NCI-H128 (cell line): ENCODE data around the gene PLCZ1.
"Not testable (repeated sequence)": the region's sequence is repeated elsewhere in the genome, so short reads cannot be mapped to it uniquely, and the experiment has no call there.

Experiments used
- DNase-seq: peaks from one replicate; lab custom pipeline; 2025; ENCODE audit not compliant: unreplicated experiment; lab: John Stamatoyannopoulos, UW

The PLCZ1 gene

DNA sequence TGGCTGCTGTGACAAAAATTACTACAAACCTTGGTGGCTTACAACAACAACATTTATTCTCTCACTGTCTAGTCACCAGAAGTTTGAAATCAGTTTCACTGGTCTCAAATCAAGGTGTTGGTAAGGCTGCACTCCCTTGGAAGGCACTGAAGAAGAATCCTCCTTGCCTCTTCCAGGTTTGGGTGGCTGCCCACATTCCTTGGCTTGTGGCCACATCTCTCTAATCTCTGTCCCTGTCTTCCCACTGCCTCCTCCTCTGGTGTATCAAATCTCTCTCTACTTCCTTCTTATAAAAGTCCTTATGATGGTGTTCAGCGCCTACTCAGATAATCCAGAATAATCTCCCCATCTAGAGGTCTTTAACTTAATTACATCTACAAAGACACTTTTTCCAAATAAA is 31.0 kb downstream of the PLCZ1 start:
- no peak for DNase-seq

DNA sequence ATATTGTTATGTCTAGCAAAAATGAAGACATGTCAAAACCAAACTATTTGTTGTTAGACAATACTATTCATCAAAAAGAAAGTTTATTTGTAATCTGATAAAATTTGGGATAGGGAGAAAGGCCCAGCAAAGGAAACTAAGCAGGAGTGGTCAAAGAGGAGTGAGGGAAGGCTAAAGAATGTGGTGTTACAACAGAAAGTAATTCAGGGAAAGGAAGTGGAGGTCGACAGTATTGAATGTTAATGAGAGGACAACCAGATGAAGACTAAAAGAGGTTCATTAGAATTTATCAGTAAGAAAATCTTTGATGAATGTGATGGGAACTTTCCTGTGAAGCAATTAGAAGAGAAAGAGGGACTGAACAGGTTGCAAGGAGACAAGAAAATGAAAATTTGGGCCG is 33.9 kb downstream of the PLCZ1 start:
- no peak for DNase-seq

DNA sequence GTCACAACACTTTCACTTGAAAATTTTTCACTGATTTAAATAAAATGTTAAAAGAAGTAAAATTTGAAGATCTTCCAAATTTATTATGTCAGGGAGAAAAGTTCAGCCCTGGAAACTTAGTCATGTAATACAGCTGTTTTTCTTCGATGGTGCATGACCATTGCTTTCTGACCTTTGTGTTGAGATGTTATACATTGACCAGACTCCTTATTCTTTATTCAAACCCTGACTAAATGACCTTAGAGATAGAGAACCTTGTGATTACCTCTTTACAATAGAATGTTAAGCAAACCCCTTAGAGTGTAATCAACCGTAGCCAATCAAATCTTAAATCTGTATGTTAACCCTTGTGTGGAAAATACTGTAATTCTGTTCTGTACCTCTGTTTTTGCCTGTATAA is 34.5 kb downstream of the PLCZ1 start:
- DNase-seq, result no peak

DNA sequence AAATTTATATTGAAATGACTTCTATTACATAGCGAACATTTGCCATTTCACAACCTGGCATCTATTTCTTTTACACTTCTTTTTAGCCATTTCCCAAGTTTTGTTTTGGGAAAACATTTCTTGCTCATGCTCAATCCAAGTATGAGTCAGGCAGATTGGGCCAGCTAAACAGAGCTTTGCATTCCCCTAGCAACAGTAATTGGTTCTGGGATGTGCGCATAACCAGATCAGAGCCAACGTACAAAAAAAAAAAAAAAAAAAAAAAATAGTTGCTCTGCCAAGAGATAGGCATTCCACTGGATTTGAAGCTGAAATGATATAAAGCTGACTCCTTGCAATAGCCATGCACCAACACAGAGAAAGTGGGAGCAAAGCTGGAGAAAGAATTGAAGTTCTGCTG is 37.5 kb downstream of the PLCZ1 start:
- no peak for DNase-seq

DNA sequence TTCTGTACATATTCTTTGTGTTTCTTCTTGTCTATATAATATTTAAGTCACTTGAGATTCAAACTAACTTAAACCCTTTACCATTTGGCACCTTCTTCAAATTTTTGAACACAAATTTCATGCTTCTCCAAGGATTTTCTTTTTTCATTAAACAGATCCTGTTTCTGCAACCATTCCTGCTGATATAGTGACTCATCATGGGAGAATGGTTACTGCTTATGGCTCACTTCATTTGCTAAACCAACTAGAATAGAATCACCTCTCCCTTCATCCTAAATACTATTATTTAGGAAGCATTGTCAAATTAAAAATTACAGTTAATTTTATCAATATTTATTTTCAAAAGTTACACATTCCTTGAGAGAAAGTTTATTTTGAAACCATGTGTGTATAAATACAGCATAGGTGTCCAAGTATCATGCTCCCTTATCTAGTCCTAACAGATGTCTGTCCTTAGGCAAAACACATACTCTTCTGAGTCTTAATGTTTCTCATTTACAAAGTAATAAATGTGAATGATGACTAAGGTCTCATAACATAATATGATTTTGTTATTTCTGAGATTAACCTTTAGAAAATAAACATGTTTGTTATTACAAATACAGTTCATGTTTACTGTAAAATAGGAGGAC is 40.7 kb downstream of the PLCZ1 start:
- no peak for DNase-seq

DNA sequence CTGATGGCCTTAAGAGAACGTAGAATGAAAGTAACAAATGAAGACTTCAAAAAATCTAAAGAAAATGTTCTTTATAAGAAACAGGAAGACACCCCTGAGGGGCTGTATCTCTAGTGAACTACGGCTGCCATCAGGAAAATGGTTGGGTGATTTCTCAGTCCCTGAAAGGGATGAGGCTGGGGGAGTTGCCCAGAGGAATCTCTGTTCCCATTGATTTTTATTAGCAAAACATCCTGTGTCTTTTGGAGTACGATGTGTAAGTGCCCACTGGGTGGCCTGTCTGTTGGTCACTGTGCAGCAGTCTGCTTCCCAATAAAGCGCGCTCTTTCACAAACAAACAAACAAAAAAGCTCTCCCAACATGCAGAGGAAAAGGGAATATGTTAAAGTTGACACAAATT is 43.8 kb downstream of the PLCZ1 start:
- DNase-seq, result not testable (repeated sequence)

DNA sequence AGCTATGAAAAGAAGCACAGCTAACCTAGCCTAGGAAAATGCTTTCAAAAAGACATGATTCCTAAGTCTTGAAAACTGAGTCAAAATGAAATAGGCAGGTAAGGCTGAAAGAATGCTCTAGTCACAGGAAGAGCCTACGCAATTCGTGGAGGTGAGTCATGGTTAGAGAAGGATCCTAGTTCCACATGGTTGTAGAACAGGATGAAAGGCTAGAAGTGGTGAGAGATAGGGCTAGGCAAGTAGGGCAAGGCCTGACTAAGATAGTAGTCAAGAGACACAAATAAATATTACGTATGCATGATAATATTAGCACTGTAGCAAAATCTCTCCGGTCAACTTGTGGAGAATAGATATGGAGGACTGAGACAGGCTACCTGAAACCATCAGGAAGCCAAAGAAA is 47.2 kb downstream of the PLCZ1 start:
- no peak for DNase-seq

DNA sequence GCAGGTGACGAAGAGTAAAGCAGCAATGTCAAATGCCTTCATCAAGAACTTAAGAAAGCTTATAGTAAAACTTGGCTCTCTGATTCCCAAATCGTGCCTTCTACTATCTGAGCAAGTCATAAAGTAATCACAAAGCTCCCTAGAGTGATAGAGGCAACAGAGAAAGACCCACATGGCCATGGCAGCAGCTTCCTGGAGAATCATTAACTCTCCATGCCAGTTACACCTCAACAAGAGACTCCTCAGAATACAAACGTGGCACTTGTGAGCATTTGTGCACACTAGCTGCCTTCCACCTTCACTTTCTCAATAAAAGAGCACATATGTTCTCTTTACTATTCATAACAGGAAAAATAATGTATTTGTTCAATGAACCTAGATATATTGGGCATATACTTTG is 48.0 kb downstream of the PLCZ1 start:
- no peak for DNase-seq

DNA sequence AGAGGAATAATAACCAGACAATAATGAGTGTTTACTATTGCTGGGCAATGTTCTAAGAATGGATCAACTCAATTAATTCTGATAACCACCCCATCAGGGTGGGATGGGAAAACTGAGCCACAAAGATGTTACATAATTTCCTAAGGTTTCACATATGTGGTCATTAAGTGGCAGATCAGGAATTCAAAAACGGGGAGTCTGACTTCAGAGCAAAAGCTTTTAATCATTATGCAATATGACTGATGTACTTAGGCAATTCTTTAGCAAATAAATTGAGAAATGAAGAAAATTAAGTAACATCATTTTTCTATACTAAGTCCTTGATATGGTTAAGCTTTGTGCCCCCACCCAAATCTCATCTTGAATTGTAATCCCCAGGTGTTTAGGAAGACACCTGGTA is 53.4 kb downstream of the PLCZ1 start:
- no peak for DNase-seq

DNA sequence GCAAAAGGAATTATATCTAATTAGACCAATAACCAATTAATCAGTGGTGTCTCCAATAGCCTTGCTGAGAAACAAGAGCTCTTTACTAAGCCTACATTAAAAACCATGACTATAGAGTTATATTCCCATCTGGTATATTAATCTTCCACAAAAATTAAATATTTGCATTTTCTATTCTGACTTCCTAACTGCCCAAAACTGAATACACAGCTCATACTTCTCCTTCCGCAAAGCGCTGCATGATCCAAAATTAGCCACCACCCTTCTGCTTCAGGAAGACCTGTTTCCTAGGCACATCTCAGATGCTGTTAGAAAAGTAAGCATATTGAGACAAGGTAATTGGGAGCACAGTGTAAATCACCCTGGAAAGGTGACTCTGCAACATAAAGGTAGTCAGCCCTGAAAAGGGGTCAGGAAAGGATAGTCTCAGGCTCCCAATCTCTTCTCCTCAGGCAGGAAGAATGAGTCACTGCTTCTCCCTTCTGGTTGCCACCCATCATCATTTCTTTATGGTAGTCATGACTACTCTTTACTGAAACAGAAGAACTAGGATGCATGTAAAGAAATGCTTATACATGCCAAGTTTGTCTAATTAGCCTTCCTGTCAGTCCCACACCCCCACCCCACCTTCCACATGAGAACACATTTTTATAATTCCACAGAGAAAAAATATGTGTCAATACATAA is 54.3 kb downstream of the PLCZ1 start:
- DNase-seq, result no peak

DNA sequence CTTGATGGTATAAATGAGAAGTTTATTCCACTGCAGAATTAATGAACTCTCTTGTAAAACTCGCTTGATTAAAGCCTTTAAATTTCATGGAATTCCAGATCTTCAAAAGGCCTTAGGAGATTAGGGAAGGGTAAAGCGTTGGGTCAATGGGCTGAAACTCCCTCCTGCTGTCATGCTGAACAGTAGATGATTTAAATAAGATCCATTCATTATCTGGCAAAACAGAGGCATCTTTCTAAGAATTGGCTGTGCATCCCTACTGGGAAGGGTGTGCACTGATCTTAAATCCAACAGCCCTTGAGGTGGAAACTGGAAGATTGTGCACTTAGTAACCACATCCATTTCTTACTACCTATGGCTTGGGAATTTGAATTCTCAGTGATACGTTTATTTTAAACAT is 56.0 kb downstream of the PLCZ1 start:
- no peak for DNase-seq

DNA sequence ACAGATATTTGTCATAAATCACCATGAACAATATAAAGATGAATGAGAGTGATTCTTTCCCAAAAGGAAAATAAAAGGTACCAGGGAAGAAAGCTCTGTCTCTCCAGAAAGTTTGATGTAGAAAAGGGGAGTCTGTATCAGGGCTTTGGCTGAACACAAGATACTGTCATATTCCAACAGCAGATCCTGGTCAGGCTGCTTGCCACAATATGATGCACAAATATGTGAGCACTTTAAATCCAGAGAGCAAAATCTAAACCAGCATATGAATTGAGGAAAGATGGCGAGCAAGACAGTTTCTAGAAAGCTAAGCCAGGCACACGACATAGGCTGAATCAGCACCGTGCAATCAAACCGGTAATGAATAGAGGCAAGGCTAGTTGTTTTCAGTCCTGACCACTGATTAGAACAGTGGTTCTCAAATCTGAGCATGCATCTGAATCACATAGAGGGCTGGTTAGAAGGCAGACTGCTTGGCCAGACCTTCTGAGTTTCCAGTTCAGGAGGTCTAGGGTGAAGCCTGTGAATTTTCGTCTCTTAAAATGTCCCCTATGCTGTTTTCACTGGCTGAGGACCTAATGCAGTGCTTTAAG is 60.7 kb downstream of the PLCZ1 start:
- DNase-seq, result no peak

DNA sequence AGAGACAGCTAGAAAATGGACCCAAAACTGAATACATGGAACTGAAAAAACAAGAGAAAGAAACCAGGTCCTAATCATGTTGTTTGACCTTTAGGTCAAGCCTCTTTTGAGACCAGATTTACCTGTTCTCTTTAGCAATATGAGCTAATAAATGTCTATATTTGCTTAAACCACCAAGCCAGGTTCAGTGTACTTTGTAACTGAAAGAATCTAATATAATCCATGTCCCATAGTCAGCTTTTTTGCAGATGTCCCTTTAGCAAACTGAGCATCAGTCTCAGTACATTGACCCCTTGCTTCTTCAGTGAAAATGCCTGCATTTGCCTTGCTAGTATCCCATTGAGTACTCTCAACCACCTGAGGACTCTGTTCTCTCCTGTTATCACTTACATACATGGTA is 61.7 kb downstream of the PLCZ1 start:
- no peak for DNase-seq

DNA sequence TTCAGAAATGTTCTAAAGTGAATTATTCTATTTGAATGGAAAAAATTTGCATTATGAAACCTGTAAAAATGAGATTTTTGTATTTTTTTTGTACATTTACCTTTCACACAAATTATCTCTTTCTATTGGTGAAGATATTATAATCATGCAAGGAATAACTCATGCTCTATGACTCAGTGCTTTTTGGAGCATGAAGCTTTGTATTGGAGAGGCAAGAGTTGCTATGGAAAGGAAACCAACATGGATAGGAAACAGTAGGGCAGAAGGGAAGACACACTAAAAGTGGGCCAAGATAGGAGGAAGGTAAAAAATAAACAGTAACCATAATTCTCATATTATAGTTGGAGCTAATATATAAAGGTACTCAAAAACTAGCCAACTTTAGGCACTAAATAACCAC is 79.0 kb downstream of the PLCZ1 start:
- DNase-seq, result no peak

DNA sequence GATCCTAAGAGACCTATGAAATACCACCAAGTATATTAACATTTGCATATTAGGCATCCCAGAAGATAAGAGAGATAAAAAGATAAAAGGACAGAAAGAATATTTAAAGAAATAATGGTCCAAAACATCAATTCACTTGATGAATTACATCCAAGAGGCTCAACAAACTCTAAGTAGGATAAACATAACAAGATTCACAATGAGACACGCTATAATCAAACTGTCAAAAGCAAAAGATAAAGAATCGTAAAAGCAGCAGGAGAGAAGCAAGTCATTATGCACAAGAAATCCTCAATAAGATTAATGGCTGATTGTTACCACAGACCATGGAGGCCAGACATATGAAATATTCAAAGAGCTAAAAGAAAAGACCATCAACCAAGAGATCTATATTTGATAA is 79.6 kb downstream of the PLCZ1 start:
- DNase-seq, result no peak

DNA sequence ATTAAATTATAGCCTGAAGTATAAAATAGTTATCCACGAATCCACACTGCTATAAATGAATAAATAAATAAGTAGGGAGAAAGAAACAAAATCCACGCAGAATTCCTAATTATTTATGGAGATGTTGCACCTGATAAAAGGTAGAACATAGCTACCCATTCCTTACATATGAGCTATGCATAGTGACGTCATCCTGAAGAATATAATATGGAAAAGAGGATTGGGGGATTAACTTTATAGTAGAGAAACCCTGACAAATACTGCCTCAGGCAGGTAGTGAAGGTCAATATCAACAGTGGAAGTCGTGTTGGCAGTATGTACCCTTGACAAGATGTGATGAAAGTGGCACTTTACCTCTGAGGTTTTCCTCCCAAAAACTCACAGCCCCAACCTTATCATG is 82.5 kb downstream of the PLCZ1 start:
- no peak for DNase-seq

DNA sequence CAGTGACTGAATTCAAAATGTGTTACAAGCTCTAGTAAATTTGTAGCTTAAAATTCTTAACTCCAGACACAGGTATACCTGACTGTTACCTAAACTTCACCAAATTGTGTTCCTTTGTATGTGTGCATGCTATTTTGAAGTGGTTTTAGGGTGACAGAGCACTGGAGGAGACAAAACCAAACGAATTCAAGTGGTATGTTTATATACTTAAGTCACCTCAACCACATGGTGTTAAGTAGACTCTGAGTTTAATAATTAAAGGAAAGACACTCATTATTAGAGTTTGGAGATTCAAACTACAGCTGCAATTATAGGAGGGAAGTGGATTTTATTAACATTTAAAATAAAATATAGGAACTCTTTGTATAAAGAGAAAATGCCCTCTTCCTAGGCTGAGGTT is 84.3 kb downstream of the PLCZ1 start:
- DNase-seq, result no peak

DNA sequence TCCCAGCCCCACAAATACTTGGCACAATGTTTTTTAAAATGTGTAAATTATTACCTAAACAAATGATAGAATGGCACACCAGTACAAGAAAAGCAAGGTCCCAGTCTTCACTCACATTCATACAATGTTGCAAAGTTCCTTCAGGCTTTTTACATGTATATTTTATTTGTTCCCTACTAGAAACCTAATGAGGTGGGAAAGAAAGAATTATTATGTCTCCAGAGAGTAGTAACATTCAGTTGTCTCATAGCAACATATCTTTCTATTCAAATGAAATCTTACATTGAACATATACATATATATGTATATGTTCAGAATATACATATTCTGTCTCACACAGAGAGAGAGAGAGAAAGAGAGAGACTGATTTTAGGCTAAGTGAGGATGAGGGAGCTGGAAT is 85.2 kb downstream of the PLCZ1 start:
- no peak for DNase-seq

DNA sequence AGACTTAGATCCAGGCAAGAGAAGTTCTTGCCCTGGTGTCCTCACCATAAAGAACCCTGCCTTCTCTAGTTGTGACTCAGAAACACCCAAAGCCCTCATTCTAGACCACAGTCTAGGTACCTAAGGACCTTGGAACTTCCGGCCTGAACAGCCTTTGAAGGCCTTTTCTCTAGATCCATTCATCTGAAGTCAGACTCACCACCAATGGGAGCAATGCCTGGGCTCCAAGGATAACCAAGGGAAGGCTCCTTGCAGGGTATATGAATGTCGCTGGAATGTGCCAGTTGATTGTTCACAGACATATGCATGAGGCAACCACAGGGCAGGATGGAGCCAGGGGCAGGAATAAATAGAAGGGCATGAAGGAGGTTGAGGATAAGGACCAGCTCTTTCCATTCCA is 86.3 kb downstream of the PLCZ1 start:
- DNase-seq, result no peak

DNA sequence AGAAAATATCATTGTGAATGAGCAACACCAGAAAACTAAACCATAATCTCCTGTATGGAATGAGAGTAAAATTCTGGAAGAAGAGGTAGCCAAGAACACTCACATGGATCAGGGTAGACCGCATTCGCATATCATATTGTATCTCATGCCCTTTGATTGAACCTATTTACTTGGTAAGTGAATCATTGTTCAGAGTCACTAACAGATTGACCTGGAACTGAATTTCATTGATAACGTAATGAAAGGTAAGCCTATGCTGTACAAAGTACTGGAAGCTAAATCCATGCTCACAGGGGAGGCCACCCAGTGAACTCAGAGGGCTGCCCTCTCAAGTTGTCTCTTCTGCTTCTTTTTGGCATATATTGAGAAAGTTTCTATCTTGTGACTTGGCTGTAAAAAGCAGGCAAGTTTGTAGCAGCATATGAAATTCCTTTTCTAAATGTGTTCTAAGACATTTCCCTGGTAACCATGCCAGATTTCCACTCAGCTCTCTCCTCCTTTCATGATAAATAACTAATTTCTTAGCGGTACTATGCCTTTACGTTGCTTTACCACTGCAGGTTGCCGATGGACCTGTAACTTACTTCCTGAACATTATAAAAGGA is 91.4 kb downstream of the PLCZ1 start:
- DNase-seq, result no peak

DNA sequence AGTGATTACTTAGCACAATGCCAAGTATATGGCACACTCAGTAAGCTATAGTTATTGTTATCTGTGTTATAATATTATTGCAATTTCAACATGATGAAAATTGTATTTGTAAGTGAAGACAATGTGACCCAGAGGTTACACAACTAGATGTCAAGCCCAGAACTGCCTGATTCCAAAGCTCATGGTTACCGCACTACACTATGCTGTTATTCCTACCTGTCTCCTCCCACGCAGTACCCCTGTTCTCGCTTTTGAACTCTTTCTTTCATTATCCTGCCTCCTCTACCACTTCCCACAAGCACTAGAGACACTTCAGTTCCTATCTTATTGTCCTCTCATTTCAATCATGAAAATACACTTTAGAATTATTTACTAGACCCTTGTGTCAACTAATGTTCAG is 93.2 kb downstream of the PLCZ1 start:
- no peak for DNase-seq

DNA sequence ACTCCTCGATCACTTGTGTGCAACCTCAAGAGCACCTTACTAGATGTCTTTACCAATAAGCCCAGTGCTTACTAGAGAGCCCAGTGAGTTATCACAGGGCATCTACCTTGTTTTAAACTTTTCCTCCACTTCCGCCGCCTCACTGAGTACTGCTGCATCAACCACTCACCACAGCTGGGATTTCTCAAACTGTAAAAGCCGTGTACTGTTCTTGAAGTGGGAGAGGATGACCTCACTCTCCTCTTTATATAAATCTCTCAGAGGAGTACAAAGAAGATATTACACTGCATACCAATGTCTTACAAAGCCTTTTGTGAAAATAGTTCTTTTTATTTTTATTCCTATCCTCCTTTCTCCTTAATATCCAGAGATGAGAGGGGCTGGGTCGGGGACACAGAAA is 94.1 kb downstream of the PLCZ1 start:
- DNase-seq, result no peak
